B cell (primary cell): ENCODE results near the gene VWA8.

ENCODE experiments used
- EZH2 ChIP-seq: IDR thresholded peaks from 2 replicates; pipeline ENCODE4 v1.6.1; 2012; ENCODE audit warnings: borderline replicate concordance, low read depth, mild to moderate bottlenecking, moderate library complexity, low read length; ENCODE audit not compliant: insufficient read depth, poor library complexity, severe bottlenecking
- TF ChIP-seq, protein P1 (sequence below): fragments of 200-600 bp; IDR thresholded peaks from one replicate; pipeline ENCODE4 v1.8.0; 2022; ENCODE audit warnings: antibody characterized with exemption, mild to moderate bottlenecking

DNA sequence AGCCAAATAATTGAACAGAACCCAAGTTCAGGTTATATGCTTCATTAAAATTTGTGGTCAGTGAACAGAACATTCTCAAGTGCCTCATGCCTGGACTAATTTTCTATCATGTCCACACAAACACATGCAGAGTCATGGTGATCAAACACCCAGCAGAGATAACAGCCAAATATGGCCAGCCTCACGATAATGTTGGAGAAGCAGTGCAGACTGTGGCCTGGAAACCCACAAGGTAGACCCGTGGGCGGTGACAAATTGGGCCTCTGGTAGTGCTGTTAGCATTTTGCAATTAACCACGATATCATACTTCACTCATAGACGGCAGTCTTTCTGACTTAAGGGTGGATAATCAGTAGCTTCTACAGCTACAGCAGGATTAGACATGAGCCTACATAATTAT lies 35.0 kb upstream of the VWA8 start:
- TF ChIP-seq, protein P1, sequence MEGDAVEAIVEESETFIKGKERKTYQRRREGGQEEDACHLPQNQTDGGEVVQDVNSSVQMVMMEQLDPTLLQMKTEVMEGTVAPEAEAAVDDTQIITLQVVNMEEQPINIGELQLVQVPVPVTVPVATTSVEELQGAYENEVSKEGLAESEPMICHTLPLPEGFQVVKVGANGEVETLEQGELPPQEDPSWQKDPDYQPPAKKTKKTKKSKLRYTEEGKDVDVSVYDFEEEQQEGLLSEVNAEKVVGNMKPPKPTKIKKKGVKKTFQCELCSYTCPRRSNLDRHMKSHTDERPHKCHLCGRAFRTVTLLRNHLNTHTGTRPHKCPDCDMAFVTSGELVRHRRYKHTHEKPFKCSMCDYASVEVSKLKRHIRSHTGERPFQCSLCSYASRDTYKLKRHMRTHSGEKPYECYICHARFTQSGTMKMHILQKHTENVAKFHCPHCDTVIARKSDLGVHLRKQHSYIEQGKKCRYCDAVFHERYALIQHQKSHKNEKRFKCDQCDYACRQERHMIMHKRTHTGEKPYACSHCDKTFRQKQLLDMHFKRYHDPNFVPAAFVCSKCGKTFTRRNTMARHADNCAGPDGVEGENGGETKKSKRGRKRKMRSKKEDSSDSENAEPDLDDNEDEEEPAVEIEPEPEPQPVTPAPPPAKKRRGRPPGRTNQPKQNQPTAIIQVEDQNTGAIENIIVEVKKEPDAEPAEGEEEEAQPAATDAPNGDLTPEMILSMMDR: no peak
- no peak for TF ChIP-seq EZH2
